Activated CD4-positive, alpha-beta T cell treated with anti-CD3 and anti-CD28 coated beads, Interleukin-2, amount 50 U/mL, for 48 hours (primary cell): ENCODE measurements around the gene SYN1.
"Not testable (repeated sequence)": the region's sequence is repeated elsewhere in the genome, so short reads cannot be mapped to it uniquely, and the experiment has no call there.

Source experiments
- DNase-seq, 2 experiments: peaks; one replicate each; pipeline ENCODE4 v3.0.0-alpha.2; 2020

The SYN1 gene

DNA sequence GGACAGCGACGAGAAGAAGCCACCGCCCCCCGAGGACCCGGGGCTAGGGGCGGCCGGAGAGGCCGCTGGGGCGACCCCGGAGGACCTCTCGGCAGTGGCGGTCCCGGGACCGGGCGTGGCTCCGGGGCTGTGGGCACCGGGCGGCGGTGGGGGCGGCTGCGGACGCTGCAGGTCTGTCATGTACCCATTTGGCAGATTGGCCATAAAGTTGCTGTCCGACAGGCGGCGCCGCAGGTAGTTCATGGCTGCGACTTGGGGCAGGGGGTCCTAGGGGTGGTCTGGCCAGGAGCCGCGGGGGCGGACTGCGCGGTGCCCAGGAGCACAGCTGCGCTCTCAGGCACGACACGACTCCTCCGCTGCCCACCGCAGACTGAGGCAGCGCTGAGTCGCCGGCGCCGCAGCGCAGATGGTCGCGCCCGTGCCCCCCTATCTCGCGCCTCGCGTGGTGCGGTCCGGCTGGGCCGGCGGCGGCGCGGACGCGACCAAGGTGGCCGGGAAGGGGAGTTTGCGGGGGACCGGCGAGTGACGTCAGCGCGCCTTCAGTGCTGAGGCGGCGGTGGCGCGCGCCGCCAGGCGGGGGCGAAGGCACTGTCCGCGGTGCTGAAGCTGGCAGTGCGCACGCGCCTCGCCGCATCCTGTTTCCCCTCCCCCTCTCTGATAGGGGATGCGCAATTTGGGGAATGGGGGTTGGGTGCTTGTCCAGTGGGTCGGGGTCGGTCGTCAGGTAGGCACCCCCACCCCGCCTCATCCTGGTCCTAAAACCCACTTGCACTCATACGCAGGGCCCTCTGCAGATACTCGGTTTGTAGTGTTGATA lies at the start of gene SYN1:
Gene SYN1, minus strand, starts transcription at position 372 of the 817 bp plus-strand sequence. Its CDS starts 129 bp downstream, at position 243.
- DNase-seq = peak; percentile 74 to 76

DNA sequence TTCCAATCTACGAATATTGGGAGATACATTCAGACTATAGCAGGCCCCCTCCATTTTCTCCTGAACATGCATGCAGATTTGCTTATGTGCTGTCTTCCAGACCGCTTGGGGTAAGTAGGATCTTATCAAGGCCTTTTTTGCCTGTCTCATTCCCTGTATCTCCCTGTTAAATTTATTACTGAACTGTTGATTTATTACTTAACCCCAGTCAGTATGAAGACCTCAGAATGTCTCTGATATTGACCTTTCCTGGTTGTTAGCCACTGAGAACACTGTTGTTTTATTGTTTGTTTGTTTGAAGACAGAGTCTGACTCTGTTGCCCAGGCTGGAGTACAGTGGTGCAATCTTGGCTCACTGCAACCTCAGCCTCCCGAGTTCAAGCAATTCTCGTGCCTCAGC lies 46.1 kb upstream of the SYN1 start:
- DNase-seq = not testable (repeated sequence)

DNA sequence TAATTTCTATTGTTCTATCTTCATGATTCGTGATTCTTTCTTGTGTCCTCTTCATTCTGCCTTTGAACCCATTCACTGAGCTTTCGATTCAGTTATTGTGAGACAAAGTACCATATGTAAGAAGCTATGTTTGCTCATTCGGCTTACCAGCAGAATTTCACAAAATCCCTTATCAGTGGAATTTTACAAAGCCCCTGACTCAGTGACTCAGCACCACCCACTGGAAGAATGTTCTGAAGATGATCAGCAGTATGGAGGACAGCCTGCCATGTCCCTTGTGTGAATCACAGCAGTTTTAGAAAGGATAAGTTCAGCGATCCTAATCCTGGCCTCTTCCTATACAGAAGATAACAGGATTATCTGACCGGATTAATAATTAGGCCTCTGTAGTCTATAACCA lies 45.1 kb upstream of the SYN1 start:
- no peak for DNase-seq

DNA sequence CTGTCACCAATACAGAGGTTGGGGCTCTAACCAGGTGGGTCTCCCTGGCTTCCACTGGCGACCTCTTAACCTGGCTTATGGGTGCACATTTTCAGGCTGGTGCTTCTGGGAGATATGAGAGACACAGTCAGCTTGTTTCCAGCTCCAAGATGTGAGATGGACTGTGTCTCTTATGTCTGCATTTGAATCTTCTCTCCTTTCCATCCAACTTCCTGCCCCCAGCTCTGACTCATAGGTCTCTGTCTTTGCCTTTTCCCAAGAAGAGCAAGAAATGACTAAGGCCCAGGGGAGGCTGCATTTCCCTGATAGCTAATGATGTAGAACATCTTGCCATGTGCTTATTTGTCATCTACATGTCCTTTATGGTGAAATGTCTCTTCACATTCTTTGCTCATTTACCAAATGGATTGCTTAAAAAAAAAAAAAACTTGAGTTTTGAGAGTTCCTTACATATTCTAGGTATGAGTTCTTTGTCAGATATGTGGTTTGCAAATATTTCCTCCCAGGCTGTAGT lies 42.5 kb upstream of the SYN1 start:
- peak; percentile 52 to 65 for DNase-seq

DNA sequence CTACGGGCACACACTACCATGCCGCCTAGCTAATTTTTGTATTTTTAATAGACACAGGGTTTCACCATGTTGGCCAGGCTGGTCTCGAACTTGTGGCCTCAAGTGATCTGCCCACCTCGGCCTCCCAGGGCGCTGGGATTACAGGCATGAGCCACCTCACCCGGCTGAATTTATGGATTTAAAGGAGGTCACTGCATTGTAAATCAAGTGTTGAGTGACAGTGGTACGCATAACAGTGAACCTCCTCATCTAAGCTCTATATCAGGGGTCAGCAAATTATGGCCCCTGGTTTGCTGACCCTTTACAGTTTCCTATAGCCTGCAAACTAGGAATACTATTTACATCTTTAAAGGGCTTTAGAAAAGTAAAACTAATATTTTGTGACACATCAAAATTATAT lies 41.9 kb upstream of the SYN1 start:
- no peak for DNase-seq

DNA sequence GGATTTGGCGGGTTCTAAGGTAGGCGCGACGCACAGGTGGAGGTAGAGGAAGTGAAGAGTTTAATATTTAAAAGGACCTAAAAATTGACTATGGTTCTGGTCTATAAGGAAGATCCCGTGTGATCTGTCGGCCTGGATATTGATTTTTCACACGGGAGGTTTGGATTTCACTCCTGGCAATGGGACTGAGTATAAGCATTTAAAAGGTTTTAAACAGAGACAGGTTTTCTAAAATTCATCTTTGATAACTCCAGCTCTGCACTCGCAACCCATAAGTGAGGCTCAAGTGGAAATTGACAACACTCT lies 39.7 kb upstream of the SYN1 start:
- DNase-seq = no peak

DNA sequence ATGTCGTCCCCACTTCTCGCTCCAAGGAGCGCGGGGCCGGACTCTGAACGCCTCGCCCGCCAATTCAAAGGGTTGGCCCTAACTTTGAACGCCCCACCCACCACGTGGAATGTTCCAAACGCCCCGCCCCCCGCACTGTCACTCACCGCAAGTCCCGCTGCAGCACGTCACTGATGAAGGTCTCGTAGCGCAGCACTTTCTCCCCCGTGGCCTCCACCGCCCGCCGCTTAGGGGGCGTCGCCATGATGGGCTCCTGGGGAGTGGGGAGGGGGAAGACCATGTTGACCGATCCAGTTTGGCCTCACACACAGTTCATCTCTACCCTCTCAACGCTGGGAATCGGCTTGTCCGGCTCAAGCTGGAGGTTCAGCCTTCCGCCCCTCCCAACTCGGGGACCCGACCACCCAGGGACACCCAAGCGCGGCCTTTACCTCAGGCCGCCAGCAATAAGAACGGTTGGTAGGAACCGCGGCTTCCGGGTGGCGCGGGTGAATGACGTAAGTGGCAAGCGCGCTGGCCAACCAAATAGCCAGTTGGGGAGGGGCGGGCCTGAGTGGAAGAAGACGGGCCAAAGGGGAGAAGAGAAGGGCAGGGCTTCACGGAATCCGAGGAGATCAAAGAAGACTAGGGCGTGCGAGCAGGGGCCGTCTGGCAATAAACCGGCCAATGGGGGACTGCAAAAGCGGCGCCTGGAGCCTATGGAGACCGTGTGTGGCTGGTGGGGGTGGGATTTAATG lies 39.2 kb upstream of the SYN1 start, which contains the start of gene UXT:
Gene UXT, minus strand, starts transcription at position 497 of the 737 bp plus-strand sequence. Its CDS starts 253 bp downstream, at position 244.
- peak; percentile 94 for DNase-seq

DNA sequence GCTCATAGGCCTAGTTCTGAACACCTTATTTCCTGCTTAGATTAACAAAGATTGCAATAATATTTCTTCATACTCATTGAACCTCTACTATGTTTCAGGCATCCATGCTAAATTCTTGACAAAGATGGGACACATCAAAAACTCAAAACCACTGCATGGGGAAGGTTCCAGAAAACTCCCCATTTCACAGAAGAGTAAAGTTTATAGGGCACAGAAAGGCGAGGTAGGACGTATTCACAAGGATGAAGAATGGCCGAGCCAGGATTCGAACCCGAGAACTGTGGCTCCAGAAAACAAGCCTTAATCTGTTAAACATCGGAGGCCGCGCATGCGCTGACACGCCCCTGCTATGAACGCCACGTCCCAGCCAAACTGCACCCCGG lies 38.6 kb upstream of the SYN1 start:
- no peak for DNase-seq

DNA sequence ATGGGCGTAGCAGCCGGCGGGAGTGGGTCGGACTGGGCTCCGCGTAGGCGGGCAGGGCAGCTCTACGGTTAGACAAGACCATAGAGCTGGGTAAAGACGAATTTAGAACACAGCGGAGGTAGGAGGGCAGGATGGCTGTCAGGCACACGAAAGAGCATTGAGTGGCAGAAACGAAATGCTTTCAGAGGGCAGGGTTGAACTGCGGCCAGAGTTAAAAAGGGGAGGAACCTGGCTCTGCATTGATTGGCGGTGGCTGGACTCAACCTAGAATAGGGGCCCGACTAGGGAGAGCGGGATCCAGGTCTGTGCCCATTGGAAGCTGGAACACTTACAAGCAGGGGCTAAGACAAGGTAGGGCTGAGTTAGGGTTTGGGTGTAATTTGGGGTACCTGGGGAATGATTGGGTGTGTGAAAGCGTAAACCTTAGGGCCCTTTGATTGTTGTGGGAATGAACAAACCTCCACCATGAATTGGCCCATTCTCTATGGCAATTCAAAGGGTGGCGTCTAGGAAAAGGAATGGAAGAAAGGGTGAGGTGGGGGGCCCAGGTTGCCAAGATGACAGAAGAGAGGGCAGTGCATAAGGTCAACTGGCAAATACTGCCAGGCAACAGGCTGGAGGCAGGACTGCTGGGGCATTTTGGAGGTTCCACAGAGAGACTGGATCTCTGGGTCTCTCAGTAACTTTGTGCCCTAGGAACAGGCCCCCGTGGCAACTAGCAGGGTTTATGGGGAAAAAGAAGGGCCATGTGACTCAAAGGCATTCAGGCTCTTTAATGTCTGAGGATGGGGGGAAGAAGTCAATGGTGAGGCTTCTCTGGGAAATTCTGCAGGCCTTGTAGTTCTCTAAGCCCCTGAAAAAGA lies 31.6 kb upstream of the SYN1 start:
- DNase-seq = no peak

DNA sequence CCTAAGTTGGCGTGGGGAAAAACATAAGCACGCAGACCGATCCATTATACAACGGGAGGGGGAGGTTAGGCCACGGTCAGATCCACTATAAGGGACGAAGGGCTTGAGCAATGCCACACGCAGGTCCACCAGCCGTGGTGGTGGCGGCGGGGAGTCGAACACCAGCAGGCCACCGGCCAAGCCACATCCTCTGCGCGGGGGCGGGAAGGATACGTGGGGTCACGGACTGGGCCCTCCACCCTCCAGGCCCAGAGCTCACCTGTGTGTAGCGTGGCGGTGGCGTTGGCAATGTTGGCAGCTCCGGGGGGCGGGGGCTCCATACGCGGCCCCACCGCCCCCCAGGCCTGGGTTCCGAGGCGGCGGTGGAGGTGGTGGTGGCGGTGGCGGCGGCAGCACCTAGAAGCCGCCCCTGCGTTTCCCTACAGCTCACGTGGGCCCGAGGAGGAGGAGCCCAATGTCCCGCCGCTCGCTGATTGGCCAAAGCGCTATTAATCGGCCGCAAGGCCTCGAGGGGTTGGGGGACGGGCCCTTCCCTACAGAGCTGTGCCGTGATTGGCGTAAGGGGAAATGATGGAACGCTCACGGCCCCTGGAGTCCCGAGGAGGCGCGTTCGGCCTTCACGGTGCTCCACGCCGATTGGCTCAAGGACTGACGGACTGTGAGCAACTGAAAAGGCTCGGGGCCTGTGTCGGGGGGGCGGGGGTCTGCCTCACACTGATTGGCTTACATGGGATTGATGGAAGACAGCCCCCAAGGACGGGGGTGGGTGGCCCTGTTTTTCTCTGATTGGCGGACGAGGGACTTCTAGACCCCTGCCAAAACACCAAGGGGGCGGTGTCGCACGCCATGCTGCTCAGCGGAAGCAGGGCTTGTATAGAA lies 30.7 kb upstream of the SYN1 start, which contains the start of gene ELK1:
Gene ELK1, minus strand, starts transcription at position 400 of the 879 bp plus-strand sequence. CDS start 9,122 bp downstream, outside the sequence.
- peak; percentile 84 to 88 for DNase-seq

DNA sequence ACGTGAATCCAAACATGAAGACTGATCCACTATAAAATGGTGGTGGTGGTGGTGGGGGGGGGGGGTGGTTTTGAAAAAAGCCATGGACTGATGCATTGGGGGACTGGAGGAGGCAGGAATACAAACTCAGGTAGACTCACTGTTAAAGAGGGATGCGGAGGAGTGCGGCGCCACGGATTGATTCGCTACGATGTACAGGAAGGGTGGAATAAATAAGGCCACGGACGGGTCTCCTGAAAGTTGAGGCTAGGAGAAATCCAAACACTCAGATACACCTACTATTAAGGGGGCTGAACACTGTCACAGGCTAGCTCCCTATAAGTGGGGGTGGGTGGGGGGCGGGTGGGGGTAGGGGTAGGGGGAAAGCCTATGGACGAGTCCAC lies 30.1 kb upstream of the SYN1 start:
- no peak for DNase-seq

DNA sequence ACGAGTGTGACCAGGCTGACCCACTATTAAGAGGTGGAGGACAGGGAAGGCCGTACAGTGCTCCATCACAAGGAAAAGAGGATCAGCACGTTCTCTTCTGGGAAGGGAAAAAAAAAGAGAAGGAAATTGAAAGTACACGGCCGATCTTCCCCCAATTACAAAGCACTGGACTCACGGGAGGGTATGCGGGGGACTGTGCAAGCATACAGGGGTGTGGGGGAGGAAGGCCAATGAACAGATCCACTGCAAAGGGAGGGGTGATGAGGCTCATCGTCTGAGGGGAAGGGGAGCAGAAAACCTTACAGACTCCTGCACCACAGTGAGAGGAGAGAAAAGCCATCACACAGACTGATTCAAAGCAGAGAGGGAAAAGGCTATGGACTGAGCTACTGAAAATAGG lies 29.6 kb upstream of the SYN1 start:
- DNase-seq = no peak

DNA sequence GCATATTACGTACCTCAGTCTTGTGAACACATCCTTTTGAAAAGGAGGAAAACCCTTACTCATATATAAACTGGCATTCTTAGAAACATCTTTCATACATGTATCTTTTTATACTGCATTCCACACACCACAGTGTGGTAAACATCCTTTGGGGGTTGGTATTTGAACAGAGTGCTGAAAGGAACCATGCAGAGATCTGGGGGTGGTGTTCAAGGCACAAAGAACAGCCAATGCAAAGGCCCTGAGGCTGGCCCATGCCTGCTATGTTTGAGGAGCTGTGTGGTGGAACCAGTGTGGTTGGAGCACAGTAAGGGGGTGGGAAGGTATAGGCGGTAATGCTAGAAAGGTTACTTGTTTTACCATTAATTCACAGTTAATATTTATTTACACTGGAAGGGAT lies 28.7 kb upstream of the SYN1 start:
- DNase-seq = no peak

DNA sequence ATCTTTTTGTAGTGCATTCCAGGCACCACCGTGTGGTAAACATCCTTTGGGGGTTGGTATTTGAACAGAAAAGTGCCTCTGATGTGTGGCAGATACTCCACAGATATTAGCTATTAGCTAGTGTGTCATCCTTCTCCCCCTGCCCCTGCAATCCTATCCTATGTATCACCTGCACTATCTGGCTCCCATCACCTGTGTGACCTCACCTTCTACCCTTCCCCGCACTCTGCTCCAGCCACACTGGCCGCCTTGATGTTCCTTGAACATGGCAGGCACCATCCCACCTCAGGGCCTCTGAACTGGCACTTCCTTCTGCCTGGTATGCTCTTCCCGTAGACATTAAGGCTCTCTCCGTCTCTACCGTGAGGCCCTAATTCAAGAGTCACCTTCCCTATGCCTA lies 27.0 kb upstream of the SYN1 start:
- no peak for DNase-seq

DNA sequence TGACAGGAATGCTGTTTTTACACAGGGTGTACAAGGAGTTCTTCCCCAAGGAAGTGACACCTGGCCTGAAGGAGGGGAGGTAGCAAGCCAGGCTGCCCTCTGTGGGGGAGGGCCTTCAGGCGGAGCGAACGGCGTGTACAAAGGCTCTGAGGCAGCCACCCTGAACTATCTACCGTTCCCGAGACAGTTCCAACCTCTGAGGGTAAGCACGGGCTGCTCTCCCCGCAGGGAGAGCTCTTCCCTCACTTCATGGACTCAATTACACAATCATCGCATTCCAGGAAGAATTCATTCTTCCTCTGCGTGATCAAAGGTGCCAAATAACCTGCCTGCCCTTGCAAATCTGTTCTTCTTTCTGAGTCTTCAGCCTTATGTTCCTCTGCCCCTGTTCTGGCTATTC lies 25.9 kb upstream of the SYN1 start:
- no peak for DNase-seq

DNA sequence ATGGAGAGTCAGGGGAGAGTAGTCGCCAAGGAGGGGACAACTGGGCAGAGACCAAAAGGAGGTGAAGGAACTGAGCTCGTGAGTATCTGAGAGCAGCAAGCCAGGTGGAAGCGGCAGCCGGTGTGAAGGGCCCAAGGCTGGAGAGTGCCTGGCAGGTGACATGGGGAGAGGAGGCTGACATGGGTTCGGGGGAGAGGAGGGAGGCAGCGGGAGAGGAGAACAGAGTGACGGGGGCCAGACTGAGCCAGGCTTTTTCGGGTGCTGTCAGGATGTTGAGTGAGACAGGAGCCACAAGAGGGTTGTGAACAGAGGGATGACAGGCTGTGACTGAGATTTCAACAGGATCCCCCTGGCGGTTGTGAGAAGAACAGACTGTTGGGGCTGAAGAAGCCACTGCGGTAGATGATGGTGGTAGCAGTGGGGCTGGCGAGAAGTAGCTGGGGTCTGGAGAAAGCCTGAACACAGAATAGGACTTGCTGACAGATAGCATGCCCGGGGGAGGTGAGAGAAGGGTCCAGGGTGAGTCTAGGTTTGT lies 25.0 kb upstream of the SYN1 start:
- DNase-seq = no peak

DNA sequence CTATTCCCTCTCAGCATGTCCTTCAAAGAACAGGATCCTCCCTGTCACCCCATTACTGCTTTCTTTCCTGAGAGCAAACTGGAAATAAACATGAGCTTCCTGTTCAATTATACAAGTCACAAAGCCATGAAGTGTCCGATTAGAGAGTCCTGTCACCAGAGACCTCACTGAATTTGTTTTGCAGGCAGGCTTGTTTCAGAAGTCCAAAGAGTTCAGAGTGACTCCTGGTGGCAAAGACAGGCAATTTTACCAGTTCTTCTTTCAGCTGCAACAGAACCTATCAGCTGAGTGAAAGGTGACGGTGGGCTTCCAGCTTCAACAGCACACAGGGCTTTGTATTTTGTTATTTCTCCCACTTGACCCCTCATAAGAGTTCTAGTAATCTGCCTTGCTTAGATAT lies 24.3 kb upstream of the SYN1 start:
- DNase-seq = no peak

DNA sequence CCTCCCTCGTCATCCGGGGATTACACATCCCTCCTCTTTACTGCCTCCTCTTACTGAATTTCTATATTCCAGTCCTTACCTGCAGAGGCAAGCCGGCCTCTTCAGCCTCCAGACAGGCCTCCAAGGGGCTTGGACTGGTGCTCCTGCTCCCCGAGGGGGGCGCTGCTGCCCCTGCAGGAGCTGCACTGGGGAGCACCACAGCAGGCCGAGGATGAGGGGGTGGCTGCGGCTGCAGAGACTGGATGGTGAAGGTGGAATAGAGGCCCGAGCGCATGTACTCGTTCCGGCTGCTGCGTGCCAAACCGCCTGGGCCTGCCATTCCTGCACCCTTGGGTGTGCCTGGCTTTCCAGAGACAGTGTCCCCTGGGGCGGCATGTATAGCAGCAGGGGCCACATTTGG lies 19.2 kb upstream of the SYN1 start:
- no peak for DNase-seq

DNA sequence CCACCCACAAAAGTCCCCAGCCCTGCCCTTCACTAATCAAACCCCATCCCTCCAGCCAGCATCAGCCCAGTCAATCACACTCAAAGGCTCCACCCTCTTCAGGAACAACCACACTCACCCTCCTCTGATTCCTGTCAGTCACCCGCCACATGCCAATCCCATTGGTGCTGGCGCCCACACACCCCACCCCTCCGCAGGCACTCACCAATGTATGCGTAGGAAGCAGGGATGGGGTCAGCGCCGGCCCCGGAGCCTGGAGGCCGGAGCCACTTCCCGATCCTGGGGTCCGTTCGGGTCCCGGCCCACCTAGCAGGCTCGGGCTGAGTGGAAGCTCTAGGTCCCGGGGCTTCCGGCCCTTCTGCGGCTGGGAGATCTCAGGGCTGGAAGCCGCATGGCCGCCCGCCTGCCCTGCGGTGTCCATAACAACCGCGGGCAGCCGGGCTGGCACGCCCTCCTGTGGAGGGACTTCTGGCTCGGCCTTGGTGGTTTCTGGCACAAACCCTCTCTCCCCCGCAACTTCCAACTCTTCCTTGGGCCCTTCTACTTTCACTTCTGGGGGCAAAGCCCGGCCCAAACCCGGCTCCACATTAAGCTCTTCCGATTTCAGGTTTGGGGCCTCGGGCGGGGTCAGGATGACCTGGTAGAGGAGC lies 18.0 kb upstream of the SYN1 start:
- peak; percentile 39 to 46 for DNase-seq

DNA sequence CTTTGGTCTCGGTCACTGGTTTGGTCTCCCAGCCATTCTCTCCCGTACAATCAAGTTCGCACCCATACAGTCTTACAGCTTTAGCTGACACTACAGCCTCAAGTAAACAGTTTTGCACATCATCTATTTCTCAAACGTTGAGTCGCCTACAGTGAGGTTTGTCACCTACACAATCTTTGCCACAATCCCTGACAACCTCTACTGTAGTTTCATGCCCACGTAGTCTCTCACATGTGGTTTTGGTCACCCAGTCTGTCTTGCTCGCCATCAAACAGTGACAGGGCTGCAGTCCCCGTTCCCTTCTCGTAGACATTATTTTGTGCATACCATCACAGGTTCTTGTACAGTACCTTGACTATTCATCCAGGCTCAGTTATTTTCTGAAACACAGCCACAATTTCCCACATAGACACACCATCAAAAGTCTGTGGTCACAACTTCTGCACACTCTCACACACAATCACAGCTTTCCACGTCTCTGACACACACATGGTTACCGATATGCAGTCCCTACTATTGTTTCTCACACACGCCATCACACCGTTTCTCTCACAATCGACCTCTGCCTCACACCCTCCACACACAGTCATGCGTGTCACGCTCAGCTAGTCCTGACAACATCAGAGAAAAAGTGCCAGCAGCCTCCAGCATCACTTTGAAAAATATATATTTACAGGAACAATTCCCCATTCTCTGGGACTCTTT lies 15.4 kb upstream of the SYN1 start:
- peak in 1 of 2 experiments; percentile 24 for DNase-seq
